ENCODE measurements around the gene SLC1A7.

The SLC1A7 gene

DNA sequence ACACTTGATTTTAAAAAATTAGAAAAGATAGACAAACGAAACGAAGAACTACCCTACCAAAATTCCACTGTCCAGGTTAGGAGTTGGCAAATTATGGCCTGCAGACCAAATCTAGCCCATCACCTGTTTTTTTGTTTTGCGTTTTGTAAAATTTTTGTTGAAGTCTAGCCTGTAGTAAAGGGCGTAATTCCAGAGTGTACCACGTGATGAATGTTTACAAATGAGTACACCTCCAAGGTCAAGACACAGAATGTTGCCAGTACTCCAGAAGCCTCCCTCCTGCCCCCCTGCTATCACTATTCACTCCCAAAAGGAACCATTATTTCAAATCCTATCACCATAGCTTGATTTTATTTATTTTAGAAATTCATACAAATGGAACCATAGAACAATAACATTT is 97.5 kb downstream of the SLC1A7 start:
- DNase-seq (ENCODE audit: extremely low spot score), result no peak
- TF ChIP-seq ZNF384 (IDR thresholded peaks at IDR 0.05), result no peak
- no peak for TF ChIP-seq BHLHE40 (IDR thresholded peaks at IDR 0.05; ENCODE audit: borderline replicate concordance)
- TF ChIP-seq TARDBP (IDR thresholded peaks at IDR 0.05), result no peak
- no peak for TF ChIP-seq CTBP1 (IDR thresholded peaks at IDR 0.05; ENCODE audit: borderline replicate concordance)
- TF ChIP-seq FOXA1 (IDR thresholded peaks at IDR 0.05), result no peak
- no peak for TF ChIP-seq NFRKB (IDR thresholded peaks at IDR 0.05)
- TF ChIP-seq HDGF (IDR thresholded peaks at IDR 0.05; ENCODE audit: borderline replicate concordance), result no peak
- ChIA-PET CTCF (no interaction called here), POLR2A (no interaction called here)

DNA sequence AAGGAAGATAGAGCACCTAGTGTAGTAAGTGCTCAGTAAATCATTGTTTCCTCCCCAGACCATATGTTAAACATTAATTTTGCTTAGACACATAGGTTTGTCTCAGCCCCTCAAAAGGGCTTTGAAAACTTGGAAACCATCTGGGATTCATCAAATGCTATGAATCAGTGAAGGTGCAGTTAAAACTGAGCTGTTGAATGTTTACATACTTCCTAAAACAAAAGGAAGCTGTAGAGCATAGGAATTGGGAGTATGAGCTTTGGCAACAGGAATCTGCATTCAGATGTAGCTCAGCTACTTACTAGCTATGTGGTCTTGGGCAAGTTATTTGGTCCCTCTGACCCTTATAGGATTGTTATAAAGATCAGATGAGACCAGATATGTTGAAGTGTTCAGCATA is 99.2 kb downstream of the SLC1A7 start:
- ChIA-PET CTCF (no interaction called here), POLR2A (interaction anchor here (1.4 kb wide), 1 partner anchor 29 kb away, joined by 3 read pairs; no protein-coding TSS in a partner anchor)
- no peak for DNase-seq (ENCODE audit: extremely low spot score)
- TF ChIP-seq SUZ12 (IDR thresholded peaks at IDR 0.05) (no peak), FOXM1 (IDR thresholded peaks at IDR 0.05; ENCODE audit: borderline replicate concordance) (no peak), ARNT (IDR thresholded peaks at IDR 0.05) (no peak), CTBP1 (IDR thresholded peaks at IDR 0.05; ENCODE audit: borderline replicate concordance) (no peak)

- TF ChIP-seq TARDBP (IDR thresholded peaks at IDR 0.05) (no peak), FOXM1 (IDR thresholded peaks at IDR 0.05; ENCODE audit: borderline replicate concordance) (no peak), LEF1 (IDR thresholded peaks at IDR 0.05; ENCODE audit: borderline replicate concordance) (no peak), ZNF384 (IDR thresholded peaks at IDR 0.05) (no peak)
- TF ChIP-seq, protein P1, sequence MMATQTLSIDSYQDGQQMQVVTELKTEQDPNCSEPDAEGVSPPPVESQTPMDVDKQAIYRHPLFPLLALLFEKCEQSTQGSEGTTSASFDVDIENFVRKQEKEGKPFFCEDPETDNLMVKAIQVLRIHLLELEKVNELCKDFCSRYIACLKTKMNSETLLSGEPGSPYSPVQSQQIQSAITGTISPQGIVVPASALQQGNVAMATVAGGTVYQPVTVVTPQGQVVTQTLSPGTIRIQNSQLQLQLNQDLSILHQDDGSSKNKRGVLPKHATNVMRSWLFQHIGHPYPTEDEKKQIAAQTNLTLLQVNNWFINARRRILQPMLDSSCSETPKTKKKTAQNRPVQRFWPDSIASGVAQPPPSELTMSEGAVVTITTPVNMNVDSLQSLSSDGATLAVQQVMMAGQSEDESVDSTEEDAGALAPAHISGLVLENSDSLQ (IDR thresholded peaks at IDR 0.05), result no peak
- ChIA-PET POLR2A (no interaction called here), CTCF (no interaction called here)
- no peak for DNase-seq (ENCODE audit: extremely low spot score)
Measured at GRCh38 chr1:53038566-53038965, 103.9 kb downstream of the SLC1A7 start.

Data from HEK293T (cell line).